Caco-2 (cell line): ENCODE data around the gene SURF4. TPM values are rescaled to one million over a fixed set of nuclear protein-coding genes. Genes with fewer than 3 reads are reported as not detected.

Experiments
- BruUV-seq: library from RNA; stranded (reverse); fragments of 400-500 nt; replicated peaks from 2 replicates; lab custom pipeline; 2021; lab: Mats Ljungman, UMichigan
- CTCF ChIA-PET: fragments of 300-600 bp; sonication (Branson Sonifier 250); formaldehyde crosslinking; loops from one replicate; lab custom pipeline; 2022; ENCODE audit warnings: antibody characterized with exemption; lab: Charles Lee
- POLR2A ChIA-PET: fragments of 300-600 bp; sonication (Branson Sonifier 250); formaldehyde crosslinking; loops from one replicate; lab custom pipeline; 2022; ENCODE audit warnings: antibody characterized with exemption; lab: Charles Lee
- DNase-seq, 2 experiments: peaks; one replicate each; pipeline versions ENCODE4 v3.0.0 to v3.0.0-alpha.2; 2020 to 2022
- H3K27me3 ChIP-seq: replicated peaks from 2 replicates; pipeline ENCODE4 v1.6.0; 2011; ENCODE audit warnings: low read length; ENCODE audit not compliant: control insufficient read depth, insufficient read depth
- H3K36me3 ChIP-seq: 2 replicates; pipeline ENCODE4 v1.5.1; 2011; ENCODE audit warnings: low read length; ENCODE audit not compliant: control insufficient read depth, insufficient read depth
- H3K4me1 ChIP-seq: fragments of 250-450 bp; sonication (Bioruptor Pico); 2 replicates; pipeline ENCODE4 v1.5.1; 2020; ENCODE audit warnings: mild to moderate bottlenecking
- H3K4me3 ChIP-seq: 2 replicates; pipeline ENCODE4 v1.5.1; 2011; ENCODE audit warnings: low read depth, mild to moderate bottlenecking, control low read depth, low read length
- H3K9me3 ChIP-seq: fragments of 250-450 bp; sonication (Bioruptor Pico); 2 replicates; pipeline ENCODE4 v1.5.1; 2020; ENCODE audit warnings: mild to moderate bottlenecking, moderate library complexity
- H3K27ac Mint-ChIP-seq: one replicate; pipeline ENCODE4 v1.8.0; 2022; ENCODE audit warnings: mixed read lengths; ENCODE audit not compliant: unreplicated experiment
- H3K27me3 Mint-ChIP-seq: one replicate; pipeline ENCODE4 v1.8.0; 2022; ENCODE audit warnings: mixed read lengths; ENCODE audit not compliant: insufficient read depth, unreplicated experiment
- H3K36me3 Mint-ChIP-seq: one replicate; pipeline ENCODE4 v1.8.0; 2022; ENCODE audit warnings: mild to moderate bottlenecking, mixed read lengths; ENCODE audit not compliant: insufficient read depth, unreplicated experiment
- H3K4me1 Mint-ChIP-seq: one replicate; pipeline ENCODE4 v1.8.0; 2022; ENCODE audit warnings: low read depth, mixed read lengths; ENCODE audit not compliant: unreplicated experiment
- H3K4me3 Mint-ChIP-seq: one replicate; pipeline ENCODE4 v1.8.0; 2022; ENCODE audit warnings: mild to moderate bottlenecking, moderate library complexity, mixed read lengths; ENCODE audit not compliant: unreplicated experiment
- H3K9me3 Mint-ChIP-seq: one replicate; pipeline ENCODE4 v1.8.0; 2022; ENCODE audit warnings: mixed read lengths; ENCODE audit not compliant: unreplicated experiment
- CTCF ChIP-seq, 2 experiments: fragments of 200-600 bp in 1 of 2; IDR thresholded peaks; 1 replicate in 1 of 2; 2 replicates in 1 of 2; pipeline versions ENCODE4 v1.5.1 to v1.8.0; 2011 to 2022; ENCODE audit warnings: antibody characterized with exemption in 1 of 2, control low read depth in 1 of 2, inconsistent platforms in 1 of 2, low read depth in 1 of 2, low read length in 1 of 2, mild to moderate bottlenecking in 1 of 2, moderate library complexity in 1 of 2; ENCODE audit not compliant: insufficient read depth in 1 of 2, severe bottlenecking in 1 of 2, unreplicated experiment in 1 of 2
- intact Hi-C: fragments of 100-400 bp; cut with micrococcal nuclease; formaldehyde crosslinking; loops from one replicate; pipeline ENCODE4 v1.10.0; 2022; ENCODE audit not compliant: unreplicated experiment
- total RNA-seq: library from RNA; stranded (reverse); gene quantifications from 2 replicates; pipeline ENCODE4 v1.2.3, GENCODE V29; 2022

SURF4 gene
- total RNA-seq, 1 experiment from 2014 or later: 239 TPM

GRCh38 chr9:133380734-133381133 is 4.9 kb upstream of the SURF4 start:
- Histone ChIP-seq H3K9me3 (no peaks in the 10 kb centered on the region), H3K4me3 (no peak overlapping the region), H3K36me3 (no peaks in the 10 kb centered on the region), H3K4me1 (no peaks in the 10 kb centered on the region), H3K27me3 (no peaks in the 10 kb centered on the region)
- H3K36me3 Mint-ChIP-seq: peaks cover 5% of the 10 kb centered on the region
- H3K4me3 Mint-ChIP-seq: no peak overlapping the region
- ChIA-PET CTCF (no interaction called here), POLR2A (no interaction called here)
- BruUV-seq: no TSS peak
- H3K4me1 Mint-ChIP-seq: no peaks in the 10 kb centered on the region
- intact Hi-C loops: no loop called here
- no peak overlapping the region for H3K27ac Mint-ChIP-seq
- no peak for TF ChIP-seq CTCF (IDR thresholded peaks at IDR 0.05; ENCODE audit: insufficient read depth in 1 of 2, low read depth in 1 of 2, low read length in 1 of 2, severe bottlenecking in 1 of 2, unreplicated experiment in 1 of 2)
- no peaks in the 10 kb centered on the region for H3K27me3 Mint-ChIP-seq
- DNase-seq: no peak
- no peaks in the 10 kb centered on the region for H3K9me3 Mint-ChIP-seq

- no peak for TF ChIP-seq CTCF (IDR thresholded peaks at IDR 0.05; ENCODE audit: insufficient read depth in 1 of 2, low read depth in 1 of 2, low read length in 1 of 2, severe bottlenecking in 1 of 2, unreplicated experiment in 1 of 2)
- intact Hi-C loops: no loop called here
- BruUV-seq: no TSS peak
- ChIA-PET POLR2A (no interaction called here), CTCF (no interaction called here)
- Mint-ChIP-seq H3K36me3 (peaks cover 15% of the 10 kb centered on the region), H3K9me3 (no peaks in the 10 kb centered on the region), H3K4me3 (no peak overlapping the region), H3K27me3 (no peaks in the 10 kb centered on the region), H3K4me1 (no peaks in the 10 kb centered on the region), H3K27ac (no peak overlapping the region)
- Histone ChIP-seq H3K27me3 (no peaks in the 10 kb centered on the region), H3K4me3 (no peak overlapping the region), H3K36me3 (no peaks in the 10 kb centered on the region), H3K4me1 (0 out of 2 replicates have a peak, but pooled peaks cover under 1% of the 10 kb centered on the region), H3K9me3 (no peaks in the 10 kb centered on the region)
- no peak for DNase-seq
These were observed 3.6 kb upstream of the SURF4 start for GRCh38 chr9:133379153-133380086.

GRCh38 chr9:133378408-133378962 is 2.6 kb upstream of the SURF4 start:
- Histone ChIP-seq H3K4me3 (no peak overlapping the region), H3K27me3 (no peaks in the 10 kb centered on the region), H3K4me1 (peaks cover 6% of the 10 kb centered on the region; the same call in 1 of the 2 replicates), H3K9me3 (no peaks in the 10 kb centered on the region), H3K36me3 (no peaks in the 10 kb centered on the region)
- Mint-ChIP-seq H3K27ac (no peak overlapping the region), H3K4me1 (no peaks in the 10 kb centered on the region), H3K4me3 (no peak overlapping the region), H3K9me3 (no peaks in the 10 kb centered on the region), H3K27me3 (no peaks in the 10 kb centered on the region), H3K36me3 (peaks cover 22% of the 10 kb centered on the region)
- POLR2A ChIA-PET: interaction anchor here (0.6 to 1.0 kb wide), 3 partner anchors 8 to 82 kb away, joined by 3 to 9 read pairs (median 5); partner anchors contain the start of gene CACFD1
- no TSS peak for BruUV-seq
- intact Hi-C loops: no loop called here
- CTCF ChIA-PET: interaction anchor here (0.6 to 0.9 kb wide), 2 partner anchors 19 to 190 kb away, joined by 3 read pairs; no protein-coding TSS in a partner anchor
- TF ChIP-seq CTCF (IDR thresholded peaks at IDR 0.05; ENCODE audit: insufficient read depth in 1 of 2, low read depth in 1 of 2, low read length in 1 of 2, severe bottlenecking in 1 of 2, unreplicated experiment in 1 of 2): no peak
- DNase-seq: no peak
